HG03135 (cell line): ENCODE results near the gene FLG.
"Not testable (repeated sequence)": the region's sequence is repeated elsewhere in the genome, so short reads cannot be mapped to it uniquely, and the experiment has no call there.

Source experiments
- ATAC-seq: cut with Tn5 transposase; IDR thresholded peaks from one replicate; pipeline ENCODE4 v1.9.1; 2021; ENCODE audit warnings: mild to moderate bottlenecking, moderate library complexity; ENCODE audit not compliant: unreplicated experiment

FLG gene

DNA sequence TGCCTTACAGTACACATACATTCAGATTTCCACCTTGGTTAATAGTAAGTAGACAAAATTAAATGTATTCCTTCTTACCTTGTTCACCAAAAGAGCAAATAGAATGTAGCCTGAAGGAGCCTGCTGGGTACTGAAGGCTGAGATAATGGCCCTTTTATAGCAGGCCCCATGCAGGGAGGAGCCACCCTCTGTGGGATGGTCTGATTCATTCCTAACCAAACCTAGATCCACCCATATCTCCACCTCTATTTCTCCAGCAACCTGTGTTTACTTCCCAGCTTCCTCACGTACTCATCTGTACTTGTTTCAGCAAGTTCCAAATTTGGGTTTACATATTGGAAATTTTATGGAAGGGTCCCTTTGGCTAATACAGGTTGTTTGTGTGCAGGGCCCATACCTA lies at the start of gene FLG:
TSS of gene FLG (minus strand) at position 129 of the 400 bp plus-strand sequence. CDS start 9,783 bp downstream, outside the sequence.
- ATAC-seq, result no peak

DNA sequence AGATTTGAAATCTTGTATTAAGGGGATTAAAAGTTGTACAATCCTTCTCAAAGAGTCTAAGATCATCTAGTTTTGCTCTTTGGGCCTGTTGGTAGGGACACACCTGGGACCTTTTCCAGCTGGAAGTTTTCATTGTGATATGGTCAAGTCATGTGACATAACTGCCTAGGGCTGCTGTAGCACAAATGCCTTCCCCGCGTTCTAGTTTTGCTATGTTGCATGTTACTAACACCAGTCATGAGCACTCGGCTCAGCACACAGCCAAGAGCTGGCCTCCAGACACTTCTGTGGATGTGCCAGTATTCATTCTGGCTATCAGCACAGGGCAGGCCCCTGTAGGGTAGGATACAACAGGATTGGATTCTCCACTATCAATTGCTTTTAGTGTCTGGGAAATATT lies 49.4 kb upstream of the FLG start:
- no peak for ATAC-seq

DNA sequence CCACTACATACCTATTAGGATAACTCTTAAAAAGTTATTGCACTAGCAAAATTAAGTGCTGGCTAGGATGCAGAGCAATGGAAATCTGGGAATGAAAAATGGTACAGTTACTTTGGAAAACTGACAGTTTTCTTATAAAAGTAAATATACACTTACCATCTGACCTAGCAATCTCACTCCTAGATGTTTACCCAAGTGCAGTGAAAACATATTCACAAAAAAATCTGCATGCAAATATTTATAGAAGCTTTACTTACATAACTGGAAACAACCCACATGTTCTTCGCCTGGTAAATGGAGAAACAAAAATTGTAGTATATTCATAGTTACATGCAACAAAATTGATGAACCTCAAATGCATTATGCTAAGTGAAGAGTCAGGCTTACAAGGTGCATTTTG lies 47.6 kb upstream of the FLG start:
- no peak for ATAC-seq

DNA sequence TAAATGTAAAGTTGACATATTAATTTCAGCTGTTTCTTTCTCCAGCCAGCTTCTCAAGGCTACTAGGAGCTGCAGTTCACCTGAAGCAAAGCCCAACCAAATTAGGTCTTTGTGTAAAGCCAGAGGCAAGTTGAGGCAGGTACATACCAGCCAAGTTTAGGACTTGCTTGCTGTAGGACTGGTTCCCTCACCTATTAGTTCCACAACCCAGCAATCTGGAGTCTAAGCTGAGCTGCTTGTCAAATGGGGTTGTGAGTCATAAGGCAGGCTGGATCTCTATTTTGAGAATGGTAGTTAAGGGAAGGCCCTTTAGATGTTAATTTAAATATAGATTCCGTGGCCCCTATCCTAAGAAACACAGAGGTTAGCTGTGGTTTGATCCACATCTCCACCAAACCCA lies 42.4 kb upstream of the FLG start:
- no peak for ATAC-seq

DNA sequence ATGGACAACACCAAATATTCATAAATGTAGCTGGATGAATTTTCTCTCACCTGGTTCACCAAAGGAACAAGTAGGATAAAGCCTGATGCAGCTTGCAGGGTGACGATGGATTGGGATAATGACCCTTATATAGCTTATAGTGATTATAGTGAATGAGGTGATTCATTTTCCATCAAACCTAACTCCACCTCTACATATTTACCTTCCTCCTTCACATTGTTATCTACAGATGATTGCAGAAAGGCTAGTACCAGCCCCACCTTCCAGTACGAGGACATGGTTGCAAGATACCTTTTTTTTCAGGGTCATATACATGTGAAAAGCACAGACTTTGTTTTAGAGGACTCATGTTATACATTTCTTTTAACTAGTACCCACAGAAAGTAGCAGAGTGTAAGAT lies 34.9 kb upstream of the FLG start, which contains the start of gene FLG2:
TSS of gene FLG2 (minus strand) at position 101 of the 400 bp plus-strand sequence. CDS start 1,122 bp downstream, outside the sequence.
- no peak for ATAC-seq

DNA sequence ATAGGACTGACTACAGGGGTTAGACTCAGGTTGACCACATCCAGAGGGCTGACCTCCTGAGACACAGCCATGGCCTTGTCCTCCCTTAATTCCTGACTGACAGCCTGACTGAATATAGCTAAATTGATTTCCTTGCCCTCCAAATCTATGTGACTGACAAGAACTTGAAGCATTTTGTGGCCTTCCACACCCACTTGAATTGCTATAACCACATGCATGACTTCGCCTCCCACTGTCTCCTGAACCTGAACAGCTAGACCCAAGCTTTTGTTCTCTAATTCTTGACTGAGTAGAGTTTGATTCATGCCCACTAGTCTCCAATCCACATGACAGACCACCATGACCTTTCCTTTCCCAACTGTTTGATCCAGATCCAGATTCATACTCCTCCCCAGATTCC lies 31.7 kb upstream of the FLG start:
- no peak for ATAC-seq

DNA sequence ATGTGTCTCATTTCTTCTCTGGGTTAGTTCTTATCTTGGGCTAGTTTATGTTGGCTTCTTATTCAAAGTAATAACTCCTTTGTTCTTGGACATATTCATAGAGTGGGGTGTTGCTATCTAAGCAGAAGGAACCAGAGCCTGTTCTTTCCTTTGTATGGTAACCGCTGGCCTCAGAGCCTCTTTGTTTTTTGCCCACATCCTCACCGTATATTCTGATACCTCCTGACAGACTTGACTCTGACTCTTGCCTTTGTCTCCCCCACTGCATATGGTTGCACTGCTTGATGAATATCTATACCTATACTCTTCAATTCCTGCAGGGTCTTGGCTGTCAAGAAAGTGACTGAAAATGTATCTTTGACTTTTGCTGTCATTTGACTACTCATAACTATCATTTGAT lies 24.6 kb upstream of the FLG start:
- ATAC-seq, result no peak

DNA sequence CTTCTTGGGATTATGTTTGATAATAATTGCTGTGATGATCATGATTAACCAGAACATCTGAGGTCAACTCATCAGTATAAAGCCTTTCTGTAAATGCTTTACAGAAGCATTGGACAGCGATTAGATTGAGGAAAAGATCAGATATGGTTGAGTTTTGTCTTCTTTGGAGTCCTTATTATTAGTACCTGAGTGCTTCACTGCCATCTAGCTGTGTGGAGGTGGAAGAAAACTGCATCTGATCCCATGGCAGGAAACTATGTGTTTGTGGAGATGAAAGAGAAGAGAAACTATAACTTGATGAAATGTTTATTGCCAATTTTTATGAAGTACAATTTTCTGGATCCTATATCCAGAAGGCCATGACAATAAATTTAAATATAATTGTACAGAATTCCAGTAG lies 23.4 kb upstream of the FLG start:
- no peak for ATAC-seq

DNA sequence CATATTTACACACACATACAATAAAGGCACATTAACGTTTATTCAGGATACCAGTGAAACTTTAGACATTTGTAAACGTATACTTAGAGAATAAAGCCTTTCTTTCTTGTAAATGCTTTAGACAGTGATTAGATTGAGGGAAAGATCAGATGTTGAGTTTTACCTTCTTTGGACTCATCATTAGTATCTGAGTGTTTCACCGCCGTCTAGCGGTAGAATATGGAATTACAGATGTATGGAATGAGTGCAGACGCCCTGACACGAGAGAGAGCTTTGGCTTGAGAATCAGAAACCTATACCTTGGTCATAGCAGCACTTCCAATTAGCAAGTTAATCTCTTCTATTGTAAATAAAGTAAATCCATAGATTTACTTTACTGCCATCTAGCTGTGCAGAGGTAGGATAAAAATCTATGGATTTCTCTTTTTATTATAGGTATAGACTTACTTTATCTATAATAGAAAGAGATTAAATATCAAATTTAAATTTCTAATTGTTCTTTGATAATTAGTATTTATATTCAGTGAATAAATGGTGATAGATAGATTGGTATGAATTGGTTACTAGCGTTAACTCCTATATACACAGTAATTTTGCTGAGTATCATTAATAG lies 22.2 kb upstream of the FLG start:
- ATAC-seq, result no peak

DNA sequence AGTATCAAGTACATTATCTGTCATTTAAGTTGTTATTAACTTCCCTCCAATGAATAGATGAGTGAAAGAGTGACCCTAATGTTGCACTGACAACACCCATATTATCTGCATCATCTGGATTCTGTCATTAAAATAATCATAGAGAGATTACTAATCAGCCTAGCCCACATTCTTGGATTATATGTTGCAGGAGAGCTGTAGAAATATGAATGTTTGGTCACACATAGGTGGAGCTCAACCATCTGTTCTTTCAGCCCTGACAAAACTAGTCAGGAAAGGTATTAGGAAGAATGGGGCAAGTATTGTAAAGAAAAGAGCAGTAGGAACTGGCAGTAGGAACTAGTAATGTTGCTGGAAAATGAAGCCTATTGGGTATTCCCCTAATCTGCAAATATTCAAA lies 19.4 kb upstream of the FLG start:
- no peak for ATAC-seq

DNA sequence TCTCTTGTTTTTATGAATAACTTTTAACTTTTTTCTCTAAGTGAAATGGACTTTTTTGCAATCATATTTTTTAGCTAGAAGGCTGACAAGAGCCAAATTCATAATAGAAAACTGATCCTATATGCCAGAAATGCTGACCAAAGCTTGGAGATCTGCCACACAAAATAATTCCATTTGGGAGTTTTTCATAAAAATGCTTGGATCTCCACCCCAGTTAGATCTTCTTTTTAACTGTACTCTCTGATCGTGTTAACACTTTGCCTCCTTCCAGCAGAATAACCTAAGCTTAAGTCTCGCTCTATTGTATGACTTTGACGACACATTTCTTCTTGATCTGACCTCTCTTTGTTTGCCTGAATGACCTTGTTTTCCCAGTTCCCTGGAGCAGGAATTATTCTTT lies 18.0 kb upstream of the FLG start:
- ATAC-seq, result no peak

DNA sequence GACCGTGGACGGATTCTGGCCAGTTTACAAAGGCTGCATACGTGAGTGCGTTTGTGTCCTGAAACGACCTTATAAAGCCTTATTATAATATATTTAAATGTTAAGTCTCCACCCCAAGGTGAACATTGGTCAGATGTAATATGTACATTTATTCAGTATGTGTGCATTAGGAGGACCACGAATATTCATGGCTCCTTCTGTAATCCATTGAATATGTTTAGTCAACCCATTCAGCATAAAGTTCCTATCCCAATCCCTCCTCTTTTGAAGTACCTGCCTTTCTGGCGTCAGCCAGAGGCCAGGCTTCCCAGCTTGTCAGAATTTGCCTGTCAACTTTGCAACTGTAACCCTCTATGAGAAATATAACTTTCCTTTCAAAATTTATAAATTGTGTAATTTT lies 10.4 kb upstream of the FLG start:
- ATAC-seq, result no peak

DNA sequence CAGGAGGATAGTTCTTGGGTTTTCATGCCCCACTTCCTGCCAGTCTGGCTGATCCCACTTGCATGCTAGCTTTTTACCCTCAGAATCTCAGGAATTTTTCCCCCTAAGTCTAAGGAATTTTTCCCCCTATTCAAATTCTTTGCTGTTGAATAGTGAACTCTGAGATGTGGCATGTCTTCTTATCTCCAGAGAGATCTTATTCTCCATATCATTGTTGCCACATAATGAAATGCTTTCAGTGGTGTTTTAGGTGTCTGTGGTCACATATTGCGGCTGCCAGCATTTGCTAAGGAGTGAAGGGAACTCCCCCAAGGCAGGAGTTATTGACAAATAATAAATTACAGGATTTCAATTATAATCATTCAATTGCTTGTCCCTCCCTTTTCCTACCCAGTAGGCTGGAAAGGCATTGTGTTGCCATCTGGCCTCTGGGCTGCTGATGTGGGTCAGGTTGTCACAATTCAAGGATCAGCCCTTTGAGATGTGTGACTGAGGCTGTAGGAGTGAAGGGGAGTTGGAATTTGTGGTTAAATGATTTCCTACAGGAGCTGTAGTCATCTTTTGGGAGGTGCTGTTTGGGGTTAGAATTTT lies 3.9 kb upstream of the FLG start:
- no peak for ATAC-seq

DNA sequence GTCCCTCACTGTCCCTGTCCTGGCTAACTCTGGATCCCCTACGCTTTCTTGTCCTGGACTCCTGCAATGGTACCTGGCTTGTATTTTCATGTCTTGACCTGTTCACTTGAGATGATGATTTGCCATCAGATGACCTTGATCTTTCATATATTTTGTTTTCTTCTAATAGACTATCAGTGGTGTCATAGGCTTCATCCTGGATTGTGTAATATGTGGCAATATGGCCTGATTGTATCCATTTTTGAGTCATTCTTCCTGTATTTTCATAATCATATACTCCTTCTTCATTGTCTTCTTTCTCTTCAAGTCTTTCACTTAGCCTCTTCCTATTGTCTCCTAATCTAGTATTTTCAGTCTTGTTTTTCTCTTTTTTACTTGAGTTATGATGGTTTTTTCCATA lies 11.1 kb downstream of the FLG start:
- no peak for ATAC-seq

DNA sequence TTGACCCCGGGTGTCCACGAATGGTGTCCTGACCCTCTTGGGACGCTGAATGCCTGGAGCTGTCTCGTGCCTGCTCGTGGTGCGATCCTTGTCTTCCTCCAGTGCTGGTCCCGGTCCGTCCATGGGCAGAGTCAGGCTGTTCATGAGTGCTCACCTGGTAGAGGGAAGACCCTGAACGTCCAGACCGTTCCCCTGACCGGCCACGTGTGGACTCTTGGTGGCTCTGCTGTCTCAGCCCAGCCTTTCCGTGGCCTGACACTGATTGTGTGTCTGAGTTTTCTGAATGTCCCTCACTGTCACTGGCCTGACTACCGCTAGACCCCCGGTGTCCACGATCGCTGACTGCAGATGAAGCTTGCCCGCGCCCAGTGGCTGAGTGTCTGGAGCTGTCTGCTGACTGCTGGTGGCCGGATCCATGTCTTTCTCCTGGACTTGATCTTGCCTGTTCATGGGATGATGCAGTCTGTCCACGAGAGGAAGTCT lies 11.7 kb downstream of the FLG start:
- no peak for ATAC-seq

DNA sequence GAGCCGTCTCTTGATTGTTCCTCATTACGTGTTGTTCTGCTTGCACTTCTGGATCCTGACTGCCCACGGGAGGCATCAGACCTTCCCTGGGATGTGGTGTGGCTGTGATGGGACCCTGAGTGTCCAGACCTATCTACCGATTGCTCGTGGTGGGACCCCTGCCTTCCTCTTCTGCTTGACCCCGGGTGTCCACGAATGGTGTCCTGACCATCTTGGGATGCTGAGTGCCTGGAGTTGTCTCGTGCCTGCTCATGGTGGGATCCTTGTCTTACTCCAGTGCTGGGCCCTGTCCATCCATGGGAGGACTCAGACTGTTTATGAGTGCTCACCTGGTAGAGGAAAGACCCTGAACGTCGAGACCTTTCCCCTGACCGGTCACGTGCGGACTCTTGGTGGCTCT lies 12.9 kb downstream of the FLG start:
- ATAC-seq, result not testable (repeated sequence)

DNA sequence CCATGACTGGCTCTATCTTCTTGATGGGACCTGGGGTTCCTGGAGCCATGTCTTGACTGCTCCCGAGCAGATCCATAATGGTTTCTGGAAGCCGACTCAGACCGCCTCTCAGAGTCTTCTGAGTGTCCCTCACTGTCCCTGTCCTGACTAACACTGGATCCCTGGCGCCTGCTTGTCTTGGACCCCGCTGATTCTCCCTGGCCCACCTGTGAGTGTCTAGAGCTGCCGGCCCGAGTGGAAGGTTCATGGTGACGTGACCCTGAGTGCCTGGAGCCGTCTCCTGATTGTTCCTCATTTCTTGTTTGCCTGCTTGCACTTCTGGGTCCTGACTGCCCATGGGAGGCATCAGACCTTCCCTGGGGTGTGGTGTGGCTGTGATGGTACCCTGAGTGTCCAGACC lies 15.1 kb downstream of the FLG start:
- ATAC-seq, result no peak

DNA sequence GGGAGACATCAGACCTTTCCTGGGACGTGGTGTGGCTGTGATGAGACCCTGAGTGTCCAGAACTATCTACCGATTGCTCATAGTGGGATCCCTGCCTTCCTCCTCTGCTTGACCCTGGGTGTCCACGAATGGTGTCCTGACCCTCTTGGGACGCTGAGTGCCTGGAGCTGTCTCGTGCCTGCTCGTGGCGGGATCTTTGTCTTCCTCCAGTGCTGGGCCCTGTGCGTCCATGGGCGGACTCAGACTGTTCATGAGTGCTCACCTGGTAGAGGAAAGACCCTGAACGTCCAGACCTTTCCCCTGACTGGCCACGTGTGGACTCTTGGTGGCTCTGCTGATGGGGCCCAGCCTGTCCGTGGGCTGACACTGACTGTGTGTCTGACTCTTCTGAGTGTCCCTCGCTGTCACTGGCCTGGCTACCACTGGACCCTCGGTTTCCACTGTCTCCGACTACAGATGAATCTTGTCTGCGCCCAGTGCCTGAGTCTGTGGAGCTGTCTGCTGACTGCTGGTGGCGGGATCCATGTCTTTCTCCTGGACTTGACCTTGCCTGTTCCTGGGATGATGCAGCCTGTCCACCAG lies 15.6 kb downstream of the FLG start:
- not testable (repeated sequence) for ATAC-seq

DNA sequence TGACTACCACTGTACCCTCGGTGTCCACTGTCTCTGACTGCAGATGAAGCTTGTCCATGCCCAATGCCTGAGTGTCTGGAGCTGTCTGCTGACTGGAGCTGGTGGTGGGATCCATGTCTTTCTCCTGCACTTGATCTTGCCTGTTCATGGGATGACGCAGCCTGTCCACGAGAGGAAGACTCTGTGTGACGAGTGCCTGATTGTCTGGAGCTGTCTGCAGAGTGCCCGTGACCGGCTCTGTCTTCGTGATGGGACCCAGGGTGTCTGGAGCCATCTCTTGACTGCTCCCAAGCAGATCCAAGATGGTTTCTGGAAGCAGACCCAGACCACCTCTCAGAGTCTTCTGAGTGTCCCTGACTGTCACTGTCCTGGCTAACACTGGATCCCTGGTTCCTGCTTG lies 16.3 kb downstream of the FLG start:
- ATAC-seq, result not testable (repeated sequence)

DNA sequence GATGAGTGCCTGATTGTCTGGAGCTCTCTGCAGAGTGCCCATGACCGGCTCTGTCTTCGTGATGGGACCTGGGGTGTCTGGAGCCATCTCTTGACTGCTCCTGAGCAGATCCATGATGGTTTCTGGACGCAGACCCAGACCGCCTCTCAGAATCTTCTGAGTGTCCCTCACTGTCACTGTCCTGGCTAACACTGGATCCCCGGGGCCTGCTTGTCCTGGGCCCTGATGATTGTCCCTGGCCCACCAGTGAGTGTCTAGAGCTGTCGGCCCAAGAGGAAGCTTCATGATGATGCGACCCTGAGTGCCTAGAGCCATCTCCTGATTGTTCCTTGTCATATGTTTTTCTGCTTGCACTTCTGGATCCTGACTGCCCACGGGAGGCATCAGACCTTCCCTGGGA lies 17.1 kb downstream of the FLG start:
- ATAC-seq, result not testable (repeated sequence)

DNA sequence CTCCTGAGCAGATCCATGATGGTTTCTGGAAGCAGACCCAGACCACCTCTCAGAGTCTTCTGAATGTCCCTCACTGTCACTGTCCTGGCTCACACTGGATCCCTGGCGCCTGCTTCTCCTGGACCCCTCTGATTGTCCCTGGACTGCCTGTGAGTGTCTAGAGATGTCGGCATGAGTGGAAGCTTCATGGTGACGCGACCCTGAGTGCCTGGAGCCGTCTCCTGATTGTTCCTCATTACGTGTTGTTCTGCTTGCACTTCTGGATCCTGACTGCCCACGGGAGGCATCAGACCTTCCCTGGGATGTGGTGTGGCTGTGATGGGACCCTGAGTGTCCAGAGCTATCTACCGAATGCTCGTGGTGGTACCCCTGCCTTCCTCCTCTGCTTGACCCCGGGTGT lies 18.9 kb downstream of the FLG start:
- ATAC-seq, result not testable (repeated sequence)

DNA sequence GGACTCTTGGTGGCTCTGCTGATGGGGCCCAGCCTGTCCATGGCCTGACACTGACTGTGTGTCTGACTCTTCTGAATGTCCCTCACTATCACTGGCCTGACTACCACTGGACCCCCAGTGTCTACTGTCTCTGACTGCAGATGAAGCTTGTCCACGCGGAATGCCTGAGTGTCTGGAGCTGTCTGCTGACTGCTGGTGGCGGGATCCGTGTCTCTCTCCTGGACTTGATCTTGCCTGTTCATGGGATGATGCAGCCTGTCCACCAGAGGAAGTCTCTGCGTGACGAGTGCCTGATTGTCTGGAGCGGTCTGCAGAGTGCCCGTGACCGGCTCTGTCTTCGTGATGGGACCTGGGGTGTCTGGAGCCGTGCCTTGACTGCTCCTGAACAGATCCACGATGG lies 20.3 kb downstream of the FLG start:
- not testable (repeated sequence) for ATAC-seq
